C4-2B (cell line): ENCODE data around the gene LIPA.

Experiments used
- H3K27ac ChIP-seq: fragments of 450-650 bp; 2 replicates; pipeline ENCODE4 v1.5.1; 2017
- CTCF ChIP-seq: fragments of 450-650 bp; conservative IDR thresholded peaks from 2 replicates; pipeline ENCODE4 v1.5.1; 2017; ENCODE audit warnings: mild to moderate bottlenecking
- ZFX ChIP-seq: fragments of 450-650 bp; IDR thresholded peaks from 2 replicates; pipeline ENCODE4 v1.6.1; 2017

The LIPA gene

GRCh38 chr10:89236226-89236797, 15.3 kb downstream of the LIPA start:
- TF ChIP-seq CTCF (no peak), ZFX (no peak)
- no peak overlapping the region for H3K27ac ChIP-seq

- H3K27ac ChIP-seq, result no peak overlapping the region
- no peak for TF ChIP-seq CTCF
- TF ChIP-seq ZFX, result no peak
Measured at GRCh38 chr10:89235073-89235798, 16.3 kb downstream of the LIPA start.

GRCh38 chr10:89233033-89233432, 18.5 kb downstream of the LIPA start:
- no peak overlapping the region for H3K27ac ChIP-seq
- no peak for TF ChIP-seq ZFX
- TF ChIP-seq CTCF, result no peak

- no peak for TF ChIP-seq CTCF
- no peak overlapping the region for H3K27ac ChIP-seq
Measured at GRCh38 chr10:89228962-89229361, 22.6 kb downstream of the LIPA start.

GRCh38 chr10:89228146-89228545, 23.4 kb downstream of the LIPA start:
- TF ChIP-seq ZFX, result no peak
- TF ChIP-seq CTCF, result no peak

GRCh38 chr10:89226891-89227290, 24.7 kb downstream of the LIPA start:
- no peak overlapping the region for H3K27ac ChIP-seq

More at GRCh38 chr10:89228146-89228545, 23.4 kb downstream of the LIPA start:
- no peak overlapping the region for H3K27ac ChIP-seq

More at GRCh38 chr10:89226891-89227290, 24.7 kb downstream of the LIPA start:
- TF ChIP-seq CTCF (no peak), ZFX (no peak)
